A549 (cell line): ENCODE data around the gene MYH9. TPM values are rescaled to one million over a fixed set of nuclear protein-coding genes. Genes with fewer than 3 reads are reported as not detected.

ENCODE experiments used
- ATAC-seq, 2 experiments: fragments of 200-7000 bp in 1 of 2; fragments of >200 bp in 1 of 2; cut with Nextera tagmentation in 1 of 2; cut with Tn5 transposase in 1 of 2; 3 replicates each; pipeline versions ENCODE4 v1.8.0 to v1.9.1; 2018 to 2020; ENCODE audit warnings: mild to moderate bottlenecking in 1 of 2, moderate library complexity in 1 of 2
- CTCF ChIA-PET: fragments of 300-600 bp; sonication (Branson Sonifier 250); formaldehyde crosslinking; extraction: SDS; loops from one replicate; lab custom pipeline; 2021; ENCODE audit warnings: antibody characterized with exemption, inconsistent platforms; lab: Yijun Ruan, JAX
- POLR2A ChIA-PET: fragments of 350-600 bp; formaldehyde crosslinking; extraction: SDS; loops from one replicate; lab custom pipeline; 2021; ENCODE audit warnings: antibody characterized with exemption, inconsistent platforms; lab: Yijun Ruan, JAX
- DNase-seq, 2 experiments: peaks; one replicate each; pipeline versions ENCODE4 v3.0.0 to v3.0.0-alpha.2; 2011 to 2016; ENCODE audit warnings: low read depth in 1 of 2, low spot score in 1 of 2
- FAIRE-seq: peaks from 2 replicates; lab custom pipeline; 2011; peaks lifted over from hg19 to GRCh38; lab: Jason Lieb, UNC
- H3K27ac ChIP-seq, 2 experiments: fragments of >200 bp; sonication (Bioruptor Twin); formaldehyde crosslinking; 3 replicates each; pipeline ENCODE4 v1.5.1; 2016 to 2017
- H3K4me1 ChIP-seq: fragments of >200 bp; sonication (Bioruptor Twin); formaldehyde crosslinking; 3 replicates; pipeline ENCODE4 v1.6.1; 2016
- H3K4me2 ChIP-seq: fragments of >200 bp; sonication (Bioruptor Twin); formaldehyde crosslinking; 3 replicates; pipeline ENCODE4 v1.6.1; 2016
- H3K4me3 ChIP-seq: fragments of >200 bp; sonication (Bioruptor Twin); formaldehyde crosslinking; 3 replicates; pipeline ENCODE4 v1.5.1; 2016
- H3K9me3 ChIP-seq: fragments of >200 bp; sonication (Bioruptor Twin); formaldehyde crosslinking; 3 replicates; pipeline ENCODE4 v1.6.1; 2016
- ATOH8 ChIP-seq: fragments of 250-450 bp; sonication (Bioruptor Pico); IDR thresholded peaks from 2 replicates; pipeline ENCODE4 v1.5.0; 2020; ENCODE audit warnings: low read depth, mild to moderate bottlenecking, moderate library complexity
- CBX2 ChIP-seq: fragments of 200-600 bp; sonication (generic); IDR thresholded peaks from 2 replicates; pipeline ENCODE4 v1.6.1; 2016; ENCODE audit warnings: low read depth, mild to moderate bottlenecking, borderline replicate concordance
- CBX8 ChIP-seq: fragments of 200-600 bp; sonication (generic); IDR thresholded peaks from 2 replicates; pipeline ENCODE4 v1.6.1; 2016
- CEBPB ChIP-seq, 2 experiments: fragments of >200 bp in 1 of 2; sonication (Bioruptor Twin) in 1 of 2; formaldehyde crosslinking in 1 of 2; IDR thresholded peaks; 2 replicates each; pipeline ENCODE4 v1.6.1; 2012 to 2016
- CHD2 ChIP-seq: fragments of 150-350 bp; IDR thresholded peaks from 2 replicates; pipeline ENCODE4 v1.6.1; 2014; ENCODE audit warnings: low read length; ENCODE audit not compliant: partially characterized antibody
- CHD4 ChIP-seq: fragments of 200-600 bp; sonication (generic); IDR thresholded peaks from 2 replicates; pipeline ENCODE4 v1.6.1; 2016; ENCODE audit warnings: antibody characterized with exemption, mild to moderate bottlenecking, borderline replicate concordance
- EHMT2 ChIP-seq: fragments of 200-600 bp; sonication (generic); IDR thresholded peaks from 2 replicates; pipeline ENCODE4 v1.6.1; 2016; ENCODE audit warnings: antibody characterized with exemption, low read depth, mild to moderate bottlenecking, moderate library complexity
- EP300 ChIP-seq, 2 experiments: fragments of >200 bp; sonication (Bioruptor Twin); formaldehyde crosslinking; IDR thresholded peaks; 2 replicates in 1 of 2; 3 replicates in 1 of 2; pipeline ENCODE4 v1.6.1; 2016 to 2017
- ESRRA ChIP-seq: fragments of 150-350 bp; IDR thresholded peaks from 2 replicates; pipeline ENCODE4 v1.6.1; 2014; ENCODE audit warnings: mild to moderate bottlenecking, low read length, borderline replicate concordance
- FOSB ChIP-seq: fragments of 250-450 bp; sonication (Bioruptor Pico); IDR thresholded peaks from 2 replicates; pipeline ENCODE4 v1.5.0; 2020; ENCODE audit warnings: mild to moderate bottlenecking, moderate library complexity
- FOSL2 ChIP-seq, 2 experiments: fragments of 450-650 bp in 1 of 2; fragments of >200 bp in 1 of 2; sonication (Bioruptor Twin) in 1 of 2; formaldehyde crosslinking; IDR thresholded peaks; 2 replicates each; pipeline versions ENCODE4 v1.5.0 to v1.6.1; 2016 to 2020; ENCODE audit warnings: mild to moderate bottlenecking in 1 of 2, moderate library complexity in 1 of 2
- GATA3 ChIP-seq: IDR thresholded peaks from 2 replicates; pipeline ENCODE4 v1.6.1; 2012; ENCODE audit warnings: borderline replicate concordance
- HDAC2 ChIP-seq: fragments of 200-600 bp; sonication (generic); IDR thresholded peaks from 2 replicates; pipeline ENCODE4 v1.6.1; 2016
- HEYL ChIP-seq: fragments of 250-450 bp; sonication (Bioruptor Pico); IDR thresholded peaks from 2 replicates; pipeline ENCODE4 v1.8.0; 2021; ENCODE audit warnings: mild to moderate bottlenecking, moderate library complexity
- HOXB13 ChIP-seq: fragments of 250-450 bp; sonication (Bioruptor Pico); IDR thresholded peaks from 2 replicates; pipeline ENCODE4 v1.5.0; 2020; ENCODE audit warnings: low read depth, mild to moderate bottlenecking, moderate library complexity
- JUN ChIP-seq, 2 experiments: fragments of >200 bp; sonication (Bioruptor Twin); formaldehyde crosslinking; IDR thresholded peaks; 2 replicates in 1 of 2; 3 replicates in 1 of 2; pipeline ENCODE4 v1.6.1; 2016 to 2017
- JUNB ChIP-seq: fragments of >200 bp; sonication (Bioruptor Twin); formaldehyde crosslinking; IDR thresholded peaks from 2 replicates; pipeline ENCODE4 v1.6.1; 2016
- KDM5A ChIP-seq: fragments of 200-600 bp; sonication (generic); IDR thresholded peaks from 2 replicates; pipeline ENCODE4 v1.6.1; 2016; ENCODE audit warnings: antibody characterized with exemption, mild to moderate bottlenecking
- MAX ChIP-seq: IDR thresholded peaks from 2 replicates; pipeline ENCODE4 v1.6.1; 2012
- MYC ChIP-seq: IDR thresholded peaks from 2 replicates; pipeline ENCODE4 v1.6.1; 2012; ENCODE audit warnings: mild to moderate bottlenecking, inconsistent platforms, low read length, improper control_type of control experiment, borderline replicate concordance
- NPAS2 ChIP-seq: fragments of 250-450 bp; sonication (Bioruptor Pico); IDR thresholded peaks from 2 replicates; pipeline ENCODE4 v1.8.0; 2022; ENCODE audit warnings: mild to moderate bottlenecking, moderate library complexity, borderline replicate concordance
- PHF8 ChIP-seq: fragments of 200-600 bp; sonication (generic); IDR thresholded peaks from 2 replicates; pipeline ENCODE4 v1.6.1; 2016; ENCODE audit warnings: low read depth, mild to moderate bottlenecking, antibody characterized with exemption, moderate library complexity, borderline replicate concordance
- POLR2A ChIP-seq: IDR thresholded peaks from 2 replicates; pipeline ENCODE4 v1.6.1; 2012; ENCODE audit warnings: mild to moderate bottlenecking, low read length
- POLR2AphosphoS2 ChIP-seq: conservative IDR thresholded peaks from 2 replicates; pipeline ENCODE4 v1.6.1; 2012; ENCODE audit warnings: low read length, improper control_type of control experiment, inconsistent platforms
- RAD21 ChIP-seq, 2 experiments: fragments of >200 bp in 1 of 2; sonication (Bioruptor Twin) in 1 of 2; formaldehyde crosslinking in 1 of 2; IDR thresholded peaks in 1 of 2; conservative IDR thresholded peaks in 1 of 2; 2 replicates in 1 of 2; 3 replicates in 1 of 2; pipeline ENCODE4 v1.6.1; 2012 to 2018; ENCODE audit warnings: inconsistent platforms in 1 of 2
- RFX5 ChIP-seq: fragments of 450-650 bp; IDR thresholded peaks from 2 replicates; pipeline ENCODE4 v1.7.1; 2014; ENCODE audit warnings: antibody characterized with exemption, mild to moderate bottlenecking, moderate library complexity
- RNF2 ChIP-seq: fragments of 200-600 bp; sonication (generic); IDR thresholded peaks from 2 replicates; pipeline ENCODE4 v1.6.1; 2016; ENCODE audit warnings: low read depth, mild to moderate bottlenecking, antibody characterized with exemption, moderate library complexity, borderline replicate concordance
- SMC3 ChIP-seq: fragments of >200 bp; sonication (Bioruptor Twin); formaldehyde crosslinking; IDR thresholded peaks from 3 replicates; pipeline ENCODE4 v1.6.1; 2018; ENCODE audit warnings: inconsistent platforms
- SREBF2 ChIP-seq: fragments of 450-650 bp; IDR thresholded peaks from 2 replicates; pipeline ENCODE4 v1.6.1; 2014; ENCODE audit warnings: mild to moderate bottlenecking, moderate library complexity
- TFCP2L1 ChIP-seq: fragments of 250-450 bp; sonication (Bioruptor Pico); IDR thresholded peaks from 2 replicates; pipeline ENCODE4 v1.5.0; 2021; ENCODE audit warnings: mild to moderate bottlenecking
- ZC3H11A ChIP-seq: fragments of 450-650 bp; IDR thresholded peaks from 2 replicates; pipeline ENCODE4 v1.6.1; 2014; ENCODE audit warnings: antibody characterized with exemption, mild to moderate bottlenecking
- ZFP36 ChIP-seq: fragments of 450-650 bp; IDR thresholded peaks from 2 replicates; pipeline ENCODE4 v1.6.1; 2014; ENCODE audit warnings: borderline replicate concordance; ENCODE audit not compliant: partially characterized antibody
- ZNF302 ChIP-seq: fragments of 250-450 bp; sonication (Bioruptor Pico); IDR thresholded peaks from 2 replicates; pipeline ENCODE4 v1.9.0; 2021; ENCODE audit warnings: inconsistent platforms, mild to moderate bottlenecking, moderate library complexity
- WGBS: methylation state at CpG from one replicate; pipeline ENCODE4 v1.1.6; 2017; ENCODE audit errors: missing lambda C conversion rate; 5-methylcytosine and 5-hydroxymethylcytosine counted together
- polyA plus RNA-seq, 4 experiments: library from polyadenylated mRNA; depleted of rRNA in 3 of 4; stranded (reverse); fragments of >200 nt; fragmentation: RNase III in 1 of 4; extraction: RNeasy Plus Mini Kit Qiagen cat#74134 plus additional on column Dnase treatment in 1 of 4; gene quantifications; 2 replicates in 3 of 4; 3 replicates in 1 of 4; pipeline ENCODE4 v1.2.3, GENCODE V29; 2011 to 2017
- TF ChIP-seq, protein P1 (sequence below): IDR thresholded peaks from 2 replicates; pipeline ENCODE4 v1.6.1; 2012
- TF ChIP-seq, protein P2 (sequence below): fragments of 200-600 bp; sonication (generic); IDR thresholded peaks from 2 replicates; pipeline ENCODE4 v1.6.1; 2016; ENCODE audit warnings: antibody characterized with exemption, mild to moderate bottlenecking, moderate library complexity
- TF ChIP-seq, protein P3 (sequence below): fragments of >200 bp; sonication (Bioruptor Twin); formaldehyde crosslinking; IDR thresholded peaks from 2 replicates; pipeline ENCODE4 v1.6.1; 2016

MYH9 gene
- polyA plus RNA-seq, 2 of the 4 experiments (the other 2 are of a cell fraction), result 92.1 to 158 TPM

GRCh38 chr22:36385491-36386350 is 2.0 kb downstream of the MYH9 start:
- CTCF ChIA-PET, result interaction anchor here (1.1 to 2.3 kb wide), 5 partner anchors 27 to 85 kb away, joined by 3 to 13 read pairs (median 5); no protein-coding TSS in a partner anchor
- peak overlapping the region; percentile 100 for H3K4me3 ChIP-seq
- POLR2A ChIA-PET, result interaction anchor here (1.1 to 1.2 kb wide), 2 partner anchors 31 to 81 kb away, joined by 3 to 4 read pairs; no protein-coding TSS in a partner anchor
- H3K4me1 ChIP-seq, result peaks cover 55% of the 10 kb centered on the region
- no peaks in the 10 kb centered on the region for H3K9me3 ChIP-seq
- ATAC-seq, result peak in 1 of 2 experiments; percentile 3; a peak in 1 of 6 replicates
- FAIRE-seq, result no peak
- H3K4me2 ChIP-seq, result peak overlapping the region; percentile 95
- peak overlapping the region; percentile 100 for H3K27ac ChIP-seq
- 19% methylated on average over 11 of the region's 12 CpGs for WGBS
- DNase-seq, result peak in 1 of 2 experiments; percentile 48
- TF ChIP-seq TFCP2L1 (CRISPR knock-in tag), result no peak
- TF ChIP-seq PHF8, result no peak
- TF ChIP-seq HDAC2, result no peak
- no peak for TF ChIP-seq POLR2AphosphoS2
- TF ChIP-seq ZNF302 (CRISPR knock-in tag), result no peak
- no peak for TF ChIP-seq NPAS2 (CRISPR knock-in tag)
- no peak for TF ChIP-seq CHD4
- no peak for TF ChIP-seq HEYL (CRISPR knock-in tag)
- TF ChIP-seq KDM5A, result no peak
- TF ChIP-seq, protein P1, sequence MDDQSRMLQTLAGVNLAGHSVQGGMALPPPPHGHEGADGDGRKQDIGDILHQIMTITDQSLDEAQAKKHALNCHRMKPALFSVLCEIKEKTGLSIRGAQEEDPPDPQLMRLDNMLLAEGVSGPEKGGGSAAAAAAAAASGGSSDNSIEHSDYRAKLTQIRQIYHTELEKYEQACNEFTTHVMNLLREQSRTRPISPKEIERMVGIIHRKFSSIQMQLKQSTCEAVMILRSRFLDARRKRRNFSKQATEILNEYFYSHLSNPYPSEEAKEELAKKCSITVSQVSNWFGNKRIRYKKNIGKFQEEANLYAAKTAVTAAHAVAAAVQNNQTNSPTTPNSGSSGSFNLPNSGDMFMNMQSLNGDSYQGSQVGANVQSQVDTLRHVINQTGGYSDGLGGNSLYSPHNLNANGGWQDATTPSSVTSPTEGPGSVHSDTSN, result no peak
- TF ChIP-seq JUNB, result peak; percentile 66
- peak in 1 of 2 experiments; percentile 27; a peak in 1 of 5 replicates for TF ChIP-seq RAD21 (conservative IDR thresholded peaks at IDR 0.05 in 1 of 2, IDR thresholded peaks at IDR 0.05 in 1 of 2)
- no peak for TF ChIP-seq CBX2
- TF ChIP-seq ZC3H11A, result no peak
- 0 out of 2 replicates have a peak, but pooled peaks have one; percentile 30 for TF ChIP-seq MAX
- no peak for TF ChIP-seq MYC
- TF ChIP-seq, protein P2, sequence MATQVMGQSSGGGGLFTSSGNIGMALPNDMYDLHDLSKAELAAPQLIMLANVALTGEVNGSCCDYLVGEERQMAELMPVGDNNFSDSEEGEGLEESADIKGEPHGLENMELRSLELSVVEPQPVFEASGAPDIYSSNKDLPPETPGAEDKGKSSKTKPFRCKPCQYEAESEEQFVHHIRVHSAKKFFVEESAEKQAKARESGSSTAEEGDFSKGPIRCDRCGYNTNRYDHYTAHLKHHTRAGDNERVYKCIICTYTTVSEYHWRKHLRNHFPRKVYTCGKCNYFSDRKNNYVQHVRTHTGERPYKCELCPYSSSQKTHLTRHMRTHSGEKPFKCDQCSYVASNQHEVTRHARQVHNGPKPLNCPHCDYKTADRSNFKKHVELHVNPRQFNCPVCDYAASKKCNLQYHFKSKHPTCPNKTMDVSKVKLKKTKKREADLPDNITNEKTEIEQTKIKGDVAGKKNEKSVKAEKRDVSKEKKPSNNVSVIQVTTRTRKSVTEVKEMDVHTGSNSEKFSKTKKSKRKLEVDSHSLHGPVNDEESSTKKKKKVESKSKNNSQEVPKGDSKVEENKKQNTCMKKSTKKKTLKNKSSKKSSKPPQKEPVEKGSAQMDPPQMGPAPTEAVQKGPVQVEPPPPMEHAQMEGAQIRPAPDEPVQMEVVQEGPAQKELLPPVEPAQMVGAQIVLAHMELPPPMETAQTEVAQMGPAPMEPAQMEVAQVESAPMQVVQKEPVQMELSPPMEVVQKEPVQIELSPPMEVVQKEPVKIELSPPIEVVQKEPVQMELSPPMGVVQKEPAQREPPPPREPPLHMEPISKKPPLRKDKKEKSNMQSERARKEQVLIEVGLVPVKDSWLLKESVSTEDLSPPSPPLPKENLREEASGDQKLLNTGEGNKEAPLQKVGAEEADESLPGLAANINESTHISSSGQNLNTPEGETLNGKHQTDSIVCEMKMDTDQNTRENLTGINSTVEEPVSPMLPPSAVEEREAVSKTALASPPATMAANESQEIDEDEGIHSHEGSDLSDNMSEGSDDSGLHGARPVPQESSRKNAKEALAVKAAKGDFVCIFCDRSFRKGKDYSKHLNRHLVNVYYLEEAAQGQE, result no peak
- no peak for TF ChIP-seq HOXB13
- no peak for TF ChIP-seq POLR2A
- TF ChIP-seq RFX5, result no peak
- TF ChIP-seq GATA3, result peak; percentile 52; the same call in 1 of the 2 replicates
- no peak for TF ChIP-seq ESRRA
- no peak for TF ChIP-seq FOSB (CRISPR knock-in tag)
- no peak for TF ChIP-seq ATOH8 (CRISPR knock-in tag)
- TF ChIP-seq, protein P3, sequence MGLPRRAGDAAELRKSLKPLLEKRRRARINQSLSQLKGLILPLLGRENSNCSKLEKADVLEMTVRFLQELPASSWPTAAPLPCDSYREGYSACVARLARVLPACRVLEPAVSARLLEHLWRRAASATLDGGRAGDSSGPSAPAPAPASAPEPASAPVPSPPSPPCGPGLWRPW, result no peak
- peak; percentile 28 to 65; a peak in 3 of 5 replicates for TF ChIP-seq JUN (IDR thresholded peaks at IDR 0.05)
- TF ChIP-seq SREBF2, result no peak
- TF ChIP-seq SMC3, result no peak; the same call in 2 of the 3 replicates
- no peak for TF ChIP-seq FOSL2 (IDR thresholded peaks at IDR 0.05)
- TF ChIP-seq FOSL2 (CRISPR knock-in tag; IDR thresholded peaks at IDR 0.05), result no peak; the same call in 1 of the 2 replicates
- no peak for TF ChIP-seq CHD2
- TF ChIP-seq CBX8, result no peak
- TF ChIP-seq EP300 (IDR thresholded peaks at IDR 0.05), result no peak
- no peak for TF ChIP-seq EHMT2
- TF ChIP-seq RNF2, result no peak
- peak; percentile 46 to 81; a peak in 2 of 4 replicates for TF ChIP-seq CEBPB (IDR thresholded peaks at IDR 0.05)
- no peak for TF ChIP-seq ZFP36
